Umbilical cord (tissue), 2 donors: ENCODE data around the gene DHRS3. TPM values are rescaled to one million over a fixed set of nuclear protein-coding genes. Genes with fewer than 3 reads are reported as not detected.
A peak's percentile ranks its signal among the peaks of the same experiment; 100 is the strongest.
"Not testable (repeated sequence)": the region's sequence is repeated elsewhere in the genome, so short reads cannot be mapped to it uniquely, and the experiment has no call there.

Source experiments
- DNase-seq: peaks from one replicate; pipeline ENCODE4 v3.0.0-alpha.2; 2015; ENCODE audit warnings: low spot score
- total RNA-seq: library from RNA; depleted of rRNA; stranded (reverse); fragments of >200 nt; gene quantifications from one replicate; pipeline ENCODE4 v1.2.3, GENCODE V29; 2014; ENCODE audit warnings: low replicate concordance; ENCODE audit not compliant: insufficient read depth

Gene DHRS3
- total RNA-seq, 1 donor from 2014 or later: 107 TPM

DNA sequence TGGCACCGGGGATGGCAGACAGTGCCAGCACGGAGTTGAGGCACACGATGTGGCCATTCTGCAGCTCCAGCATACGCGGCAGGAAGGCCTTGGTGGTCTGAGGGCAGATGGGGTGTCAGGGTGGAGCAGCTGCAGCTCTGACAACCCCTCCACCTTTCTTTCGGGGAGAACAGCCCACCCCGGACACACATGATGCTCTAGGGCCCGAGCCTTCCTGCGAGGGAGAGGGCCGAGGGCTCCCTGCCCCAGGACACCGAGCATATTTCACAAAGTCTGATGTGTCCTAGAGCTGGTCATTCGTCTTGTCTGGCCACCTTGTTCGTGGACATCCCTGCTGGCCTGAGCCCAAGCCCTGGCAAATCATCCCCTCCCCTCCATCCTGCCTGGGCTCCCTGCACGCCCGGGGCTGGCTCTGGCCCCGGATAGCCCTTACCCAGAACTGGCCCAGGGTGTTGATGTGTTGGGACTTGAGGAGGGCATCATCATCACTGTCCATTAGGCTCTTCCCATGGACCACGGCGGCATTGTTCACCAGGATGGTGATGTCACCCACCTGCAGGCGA lies 39.1 kb downstream of the DHRS3 start:
- no peak for DNase-seq

- DNase-seq: no peak
Observed at GRCh38 chr1:12577020-12577419, 41.0 kb downstream of the DHRS3 start.

GRCh38 chr1:12574757-12575139 lies 43.3 kb downstream of the DHRS3 start:
- no peak for DNase-seq

GRCh38 chr1:12573015-12573825 lies 44.8 kb downstream of the DHRS3 start:
- DNase-seq: no peak

DNA sequence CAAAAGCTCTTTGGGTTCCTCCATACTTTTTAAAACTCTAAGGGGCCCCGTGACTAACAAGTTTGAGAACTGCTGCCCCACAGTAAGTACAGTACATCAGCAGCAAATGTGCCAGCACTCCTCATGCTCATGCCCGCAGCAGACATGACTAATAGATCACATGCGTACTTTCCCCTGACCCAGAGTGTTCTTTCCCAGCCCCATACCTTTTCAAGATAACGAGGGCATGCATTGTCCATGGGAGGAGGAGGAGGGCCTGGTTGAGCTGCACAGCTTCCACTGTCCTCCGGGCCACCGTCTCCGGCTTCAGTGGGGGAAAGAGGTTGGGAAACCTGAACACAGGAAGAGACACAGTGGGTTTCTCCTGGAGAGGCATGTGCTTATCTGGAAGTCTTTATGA lies 45.5 kb downstream of the DHRS3 start:
- DNase-seq: no peak

- no peak for DNase-seq
Observed at GRCh38 chr1:12570291-12570690, 47.7 kb downstream of the DHRS3 start.

DNA sequence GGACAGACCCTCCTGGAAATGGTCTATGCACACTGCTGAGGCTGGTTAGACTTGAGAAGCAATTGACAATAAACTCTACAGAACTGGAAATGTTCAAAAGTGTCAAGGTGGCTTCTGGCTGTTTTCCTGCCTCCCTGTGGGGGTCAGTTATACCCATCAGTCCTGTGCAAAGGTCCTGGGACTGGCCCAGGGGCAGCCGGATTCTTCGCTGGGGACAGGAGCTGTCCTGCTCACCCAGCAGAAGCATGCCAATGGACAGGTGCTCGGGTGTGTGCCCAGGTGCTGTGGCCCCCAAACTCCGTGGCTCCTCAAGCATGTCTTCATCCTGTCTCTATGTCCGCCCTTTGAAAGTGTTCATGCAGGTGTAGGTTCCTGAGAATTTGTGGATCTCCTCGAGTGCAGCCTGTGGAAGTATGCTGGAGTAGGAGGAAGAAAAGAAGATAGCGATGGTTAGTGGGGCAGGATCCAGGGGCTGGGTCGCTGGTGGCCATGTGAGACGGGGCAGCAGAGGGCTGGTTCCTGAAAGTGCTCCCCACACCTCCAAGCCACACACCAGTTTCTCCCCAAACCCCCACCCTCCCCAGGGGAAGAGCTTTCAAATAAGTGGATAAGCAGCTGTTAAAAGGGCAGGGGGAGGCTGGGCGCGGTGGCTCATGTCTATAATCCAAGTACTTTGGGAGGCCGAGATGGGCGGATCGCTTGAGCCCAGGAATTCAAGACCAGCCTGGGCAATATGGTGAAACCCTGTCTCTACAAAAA lies 49.8 kb downstream of the DHRS3 start:
- DNase-seq: no peak

DNA sequence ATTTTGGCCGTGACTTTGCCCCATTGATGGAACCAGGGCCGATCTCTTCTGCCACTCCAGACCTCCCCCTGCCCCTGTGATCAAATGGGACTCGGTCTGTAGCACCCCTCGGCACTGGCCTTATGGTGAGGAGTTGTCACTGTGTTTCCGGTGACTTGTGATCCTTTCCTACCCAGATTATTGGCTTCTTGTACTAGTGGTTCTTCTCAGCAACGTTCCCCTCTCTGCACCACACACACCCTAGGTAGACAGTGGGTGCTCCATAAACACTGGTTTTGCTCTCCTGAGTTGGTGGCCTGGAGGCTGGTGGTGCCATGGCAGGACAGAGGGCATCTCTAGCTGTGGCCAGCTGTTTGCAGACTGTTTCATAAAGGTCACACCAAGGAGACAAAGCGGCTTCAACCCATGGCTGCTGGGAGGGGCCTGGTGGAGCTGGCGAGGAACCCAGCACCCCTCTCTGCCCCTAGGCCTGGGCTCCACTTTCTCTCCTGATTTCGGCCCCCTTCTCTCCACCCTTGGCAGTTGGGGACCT lies 50.7 kb downstream of the DHRS3 start:
- DNase-seq: no peak

DNA sequence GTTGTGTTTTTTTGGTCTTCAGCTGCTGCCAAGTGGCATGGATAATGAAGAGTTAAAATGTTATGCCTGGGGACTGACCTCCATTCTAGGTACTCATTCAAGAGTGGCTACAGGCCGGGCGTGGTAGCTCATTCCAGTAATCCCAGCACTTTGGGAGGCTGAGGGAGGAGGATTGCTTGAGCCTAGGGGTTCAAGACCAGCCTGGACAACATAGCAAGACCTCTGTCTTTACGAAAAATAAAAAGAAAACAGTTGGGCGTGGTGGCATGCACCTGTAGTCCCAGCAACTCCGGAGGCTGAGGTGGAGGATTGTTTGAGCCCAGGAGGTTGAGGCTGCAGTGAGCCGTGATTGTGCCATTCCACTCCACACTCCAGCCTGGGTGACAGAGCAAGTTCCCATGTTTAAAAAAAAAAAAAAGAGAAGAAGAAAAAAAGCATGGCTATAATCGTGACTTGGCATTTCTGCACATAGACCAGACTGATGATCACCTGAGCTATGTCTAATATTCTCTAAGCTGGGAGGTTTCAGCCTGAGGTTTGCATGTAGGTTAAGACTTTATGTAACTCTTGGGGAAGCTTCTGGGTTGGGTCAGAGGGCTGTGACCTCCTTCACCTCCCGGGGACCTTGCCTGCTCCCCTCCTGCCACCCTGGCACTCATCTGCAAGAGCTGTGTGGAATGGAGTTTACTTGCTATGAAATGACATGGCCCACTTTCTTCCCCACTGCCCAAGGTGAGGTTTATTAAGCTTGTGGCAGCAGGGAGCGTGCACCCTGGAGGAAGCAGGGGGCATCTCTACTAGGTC lies 51.3 kb downstream of the DHRS3 start:
- DNase-seq: no peak

GRCh38 chr1:12565966-12566352 lies 52.1 kb downstream of the DHRS3 start:
- DNase-seq: no peak

DNA sequence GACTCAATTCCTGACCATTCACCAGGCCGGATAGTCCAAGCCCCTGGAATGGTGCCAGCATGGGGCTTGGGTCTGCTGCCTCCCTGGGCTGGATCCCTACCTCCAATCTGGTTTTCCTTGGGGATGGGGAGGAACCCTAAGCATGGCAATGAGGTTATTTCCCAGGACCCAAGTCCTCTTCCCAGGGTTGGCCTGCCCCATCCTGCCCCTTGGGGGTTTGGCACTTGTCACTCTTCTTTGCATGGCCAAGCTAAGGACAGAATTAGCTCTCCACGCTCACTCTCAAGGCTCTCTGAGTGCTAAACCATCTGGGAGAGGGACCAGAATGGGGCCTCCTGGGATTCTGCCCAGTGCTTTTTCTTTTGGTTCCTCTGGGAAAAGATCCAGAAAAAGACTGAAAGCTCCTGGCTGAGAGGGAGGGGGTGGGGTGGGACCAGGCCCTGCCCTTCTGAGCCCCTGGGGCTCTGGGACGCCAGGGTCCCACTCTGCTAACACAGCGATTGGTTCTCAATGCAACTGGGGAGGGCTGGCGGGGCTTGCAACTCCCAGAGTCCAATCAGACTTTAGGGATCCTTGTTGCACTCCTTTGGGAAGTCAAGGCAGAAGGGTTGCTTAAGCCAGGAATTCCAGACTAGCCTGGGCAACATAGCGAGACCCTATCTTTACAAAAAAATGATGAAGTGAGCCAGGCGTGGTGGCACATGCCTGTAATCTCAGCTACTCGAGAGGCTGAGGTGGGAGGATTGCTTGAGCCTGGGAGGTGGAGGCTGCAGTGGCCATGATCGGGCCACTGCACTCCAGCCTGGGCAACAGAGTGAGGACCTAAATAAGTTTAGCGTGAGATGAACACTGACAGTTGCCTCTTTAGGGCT lies 52.7 kb downstream of the DHRS3 start:
- peak; percentile 82 for DNase-seq

GRCh38 chr1:12564251-12564650 lies 53.8 kb downstream of the DHRS3 start:
- not testable (repeated sequence) for DNase-seq

DNA sequence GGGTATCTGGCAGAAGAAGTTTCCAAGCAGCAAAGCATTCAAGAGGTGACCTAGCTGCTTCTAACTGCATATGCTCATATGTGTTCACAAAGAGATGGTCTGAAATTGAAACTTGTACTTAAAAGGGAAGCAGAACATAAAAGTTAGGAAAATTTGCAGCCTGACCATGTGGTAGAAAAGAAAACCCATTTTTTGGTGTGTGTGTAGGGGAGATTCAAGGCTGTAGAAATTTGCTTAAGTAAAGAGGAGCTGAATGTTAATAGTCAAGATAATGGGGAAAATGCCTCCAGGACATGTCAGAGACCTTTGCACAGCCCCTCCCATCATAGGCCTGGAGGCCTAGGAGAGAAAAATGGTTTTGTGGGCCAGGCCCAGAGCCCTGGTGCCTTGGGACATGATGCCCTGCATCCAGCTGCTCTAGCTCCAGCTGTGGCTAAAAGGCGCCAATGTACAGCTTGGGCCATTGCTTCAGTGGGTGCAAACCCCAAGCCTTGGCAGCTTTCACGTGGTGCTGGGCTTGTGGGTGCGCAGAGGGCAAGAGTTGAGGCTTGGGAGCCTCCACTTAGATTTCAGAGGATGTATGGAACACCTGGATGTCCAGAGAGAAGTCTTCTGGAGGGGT lies 54.9 kb downstream of the DHRS3 start:
- no peak for DNase-seq

GRCh38 chr1:12561121-12561520 lies 56.9 kb downstream of the DHRS3 start:
- no peak for DNase-seq

GRCh38 chr1:12556957-12557935 lies 60.8 kb downstream of the DHRS3 start:
- no peak for DNase-seq

DNA sequence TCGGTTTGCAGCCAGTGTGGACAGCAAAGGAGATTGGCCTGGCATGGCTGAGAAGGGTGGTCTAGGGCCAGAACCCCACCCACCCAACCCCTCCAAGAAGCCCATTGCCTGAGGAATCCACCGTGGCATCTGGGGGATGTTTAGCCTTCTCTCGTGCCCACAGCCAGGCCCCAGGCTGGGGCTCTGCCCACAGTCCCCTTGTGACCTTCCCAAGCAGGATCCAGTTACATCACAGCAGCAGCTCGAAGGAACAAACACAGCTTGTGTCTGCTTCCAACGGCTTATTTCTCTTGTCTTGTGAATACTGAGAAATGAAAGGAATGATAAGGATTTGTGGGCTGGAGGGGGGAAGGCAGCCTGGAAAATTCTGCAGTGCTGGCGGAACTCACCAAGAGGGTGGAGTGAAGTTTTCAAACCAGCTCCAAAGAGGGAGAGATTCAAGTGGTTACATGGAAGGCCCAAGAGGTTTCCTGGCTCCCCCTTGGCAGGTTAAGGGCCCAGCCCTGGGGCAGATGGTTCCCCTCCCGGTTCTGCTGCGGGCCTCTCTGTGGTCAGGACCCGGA lies 61.6 kb downstream of the DHRS3 start:
- DNase-seq: peak; percentile 97

GRCh38 chr1:12555411-12556367 lies 62.3 kb downstream of the DHRS3 start:
- DNase-seq: no peak
